ENCODE results near the gene ABHD6.
A peak's percentile ranks its signal among the peaks of the same experiment; 100 is the strongest.
"Not testable (repeated sequence)": the region's sequence is repeated elsewhere in the genome, so short reads cannot be mapped to it uniquely, and the experiment has no call there.

Gene ABHD6

DNA sequence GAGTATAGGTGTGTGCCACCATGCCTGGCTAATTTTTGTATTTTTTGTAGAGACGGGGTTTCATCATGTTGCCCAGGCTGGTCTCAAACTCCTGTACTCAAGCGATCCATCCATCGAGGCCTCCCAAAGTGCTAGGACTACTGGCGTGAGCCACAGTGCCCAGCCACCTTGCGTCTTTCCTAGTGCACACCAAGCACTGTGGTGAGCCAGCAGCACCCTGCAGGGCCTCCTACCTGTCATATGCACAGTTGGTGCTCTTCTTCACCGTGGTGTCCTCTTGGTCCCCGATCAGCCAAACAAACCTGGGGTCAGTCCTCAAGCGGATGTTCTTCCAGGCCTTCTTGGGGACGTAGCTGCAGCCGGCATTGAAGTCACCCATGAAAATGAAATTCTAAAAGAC lies 40.0 kb upstream of the ABHD6 start:
- no peak overlapping the region for H3K4me3 ChIP-seq
- peaks cover 27% of the 10 kb centered on the region for H3K9me3 ChIP-seq
- peaks cover 47% of the 10 kb centered on the region for H3K4me1 ChIP-seq
- H3K36me3 ChIP-seq, result no peaks in the 10 kb centered on the region
- no peak overlapping the region for H3K9ac ChIP-seq
- no peak for TF ChIP-seq Cebpa-rat (IDR thresholded peaks at IDR 0.05)
- H3K27ac ChIP-seq, result peak overlapping the region; percentile 6; the same call in 1 of the 2 replicates
- H3K27me3 ChIP-seq, result no peaks in the 10 kb centered on the region
- peak overlapping the region; percentile 32 for H3K4me2 ChIP-seq
- no peaks in the 10 kb centered on the region for H4K20me1 ChIP-seq

DNA sequence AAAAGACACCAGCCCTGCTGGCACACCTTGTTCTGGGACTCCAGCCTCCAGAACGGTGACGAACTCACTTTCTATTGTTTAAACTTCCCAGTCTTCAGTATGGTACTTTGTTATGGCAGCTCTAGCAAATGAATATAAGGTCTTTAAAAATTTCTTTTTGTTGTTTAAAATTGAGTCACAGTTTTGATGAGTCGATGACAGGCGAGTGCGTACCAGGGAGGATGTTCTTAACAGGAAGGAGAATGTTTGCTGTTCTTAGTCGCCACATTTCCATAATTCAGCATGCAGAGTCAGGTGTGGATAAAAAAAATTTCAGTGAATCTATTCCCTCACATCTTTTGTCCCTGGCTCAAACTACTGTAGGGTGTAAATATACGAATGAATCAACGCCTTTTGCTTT lies 39.2 kb upstream of the ABHD6 start:
- Histone ChIP-seq H3K9ac (no peak overlapping the region), H4K20me1 (no peaks in the 10 kb centered on the region), H3K4me2 (no peak overlapping the region; the same call in 1 of the 2 replicates), H3K36me3 (no peaks in the 10 kb centered on the region), H3K27ac (no peak overlapping the region), H3K4me1 (peaks cover 55% of the 10 kb centered on the region), H3K4me3 (no peak overlapping the region), H3K9me3 (peaks cover 27% of the 10 kb centered on the region), H3K27me3 (no peaks in the 10 kb centered on the region)
- TF ChIP-seq Cebpa-rat (IDR thresholded peaks at IDR 0.05), result no peak

DNA sequence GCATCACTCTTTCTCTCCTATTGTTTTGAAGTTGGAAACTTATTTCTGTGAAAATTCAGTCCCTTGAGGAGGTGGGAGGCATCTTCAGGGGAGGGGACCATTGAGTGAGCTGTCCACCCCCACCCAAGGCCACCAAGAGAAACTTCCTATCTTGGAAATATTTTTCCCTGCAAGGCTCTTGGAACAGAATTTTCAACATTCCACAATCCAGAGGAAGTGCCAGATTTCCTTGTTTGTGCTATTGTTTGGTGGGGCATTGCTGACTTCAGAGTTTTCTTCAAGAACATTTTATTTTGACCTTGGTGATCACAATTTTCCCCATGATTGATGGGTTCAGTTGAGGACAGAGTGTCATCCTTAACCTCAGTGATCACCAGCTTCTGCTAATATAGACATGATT lies 38.8 kb upstream of the ABHD6 start:
- Histone ChIP-seq H3K9ac (no peak overlapping the region), H3K27ac (no peak overlapping the region), H3K9me3 (peaks cover 27% of the 10 kb centered on the region), H4K20me1 (no peaks in the 10 kb centered on the region), H3K4me1 (peaks cover 58% of the 10 kb centered on the region), H3K4me3 (no peak overlapping the region), H3K4me2 (no peak overlapping the region; the same call in 1 of the 2 replicates), H3K36me3 (no peaks in the 10 kb centered on the region), H3K27me3 (no peaks in the 10 kb centered on the region)
- TF ChIP-seq Cebpa-rat (IDR thresholded peaks at IDR 0.05), result no peak

DNA sequence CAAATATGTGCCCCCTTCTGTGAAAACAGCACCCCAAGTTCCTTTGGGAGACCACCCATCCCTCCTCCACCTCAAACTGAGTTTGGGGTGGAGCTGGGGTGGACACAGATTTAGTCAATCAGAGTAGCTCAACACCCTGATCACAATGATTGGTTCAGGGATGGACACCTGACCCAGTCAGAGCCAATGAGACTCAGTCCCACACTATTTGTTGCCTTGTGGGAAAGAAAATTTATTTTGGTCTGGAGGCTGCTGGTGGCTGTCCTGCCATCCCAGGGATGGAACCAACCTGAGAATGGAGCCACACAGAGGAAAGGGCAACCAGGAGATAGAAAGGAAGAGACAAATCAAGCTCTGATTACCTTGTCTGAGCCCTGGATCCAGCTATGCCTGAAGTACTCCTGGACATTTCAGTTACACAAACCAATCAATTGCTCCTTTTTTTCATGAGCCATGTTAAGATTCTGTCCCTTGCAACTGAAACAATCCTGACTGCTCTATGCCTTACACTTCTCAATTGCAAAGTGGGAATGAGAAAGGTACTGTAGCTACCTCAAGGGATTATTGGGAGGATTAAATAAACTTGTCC lies 37.4 kb upstream of the ABHD6 start:
- Histone ChIP-seq H3K4me2 (peak overlapping the region; percentile 81), H3K27me3 (no peaks in the 10 kb centered on the region), H3K27ac (peak overlapping the region; percentile 23; the same call in 1 of the 2 replicates), H3K4me1 (peaks cover 58% of the 10 kb centered on the region), H3K9me3 (peaks cover 13% of the 10 kb centered on the region), H3K9ac (no peak overlapping the region), H4K20me1 (no peaks in the 10 kb centered on the region), H3K36me3 (no peaks in the 10 kb centered on the region), H3K4me3 (no peak overlapping the region)
- no peak for TF ChIP-seq Cebpa-rat (IDR thresholded peaks at IDR 0.05)

DNA sequence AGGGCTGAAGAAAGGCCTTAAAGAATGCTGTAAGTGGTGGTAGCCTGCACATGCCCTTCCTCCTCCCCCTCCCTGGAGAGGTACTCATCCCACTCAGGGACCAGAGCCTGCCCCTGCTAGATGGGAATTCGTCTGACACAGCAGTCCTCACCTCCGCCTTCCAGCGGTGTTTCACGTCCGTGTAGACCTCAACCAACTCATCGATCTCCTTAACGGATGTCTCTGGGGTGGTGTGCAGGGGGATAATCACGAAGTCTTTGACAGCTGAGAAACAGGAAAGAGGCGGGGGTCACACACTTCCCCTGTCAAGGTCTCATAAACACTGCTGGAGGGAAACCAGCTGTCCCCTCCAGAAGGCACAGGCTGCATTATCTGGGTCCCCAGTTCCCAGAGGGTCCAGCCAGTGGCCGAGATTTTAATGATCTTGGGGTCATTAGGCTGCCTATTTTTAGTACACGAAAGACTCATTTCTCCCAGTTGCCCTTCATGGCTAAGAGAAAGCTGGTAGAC lies 36.7 kb upstream of the ABHD6 start:
- no peak overlapping the region for H3K9ac ChIP-seq
- H3K4me3 ChIP-seq, result 0 out of 2 replicates have a peak overlapping the region, but pooled peaks have one; percentile 13
- no peaks in the 10 kb centered on the region for H3K27me3 ChIP-seq
- H4K20me1 ChIP-seq, result no peaks in the 10 kb centered on the region
- H3K4me1 ChIP-seq, result peaks cover 58% of the 10 kb centered on the region
- H3K4me2 ChIP-seq, result peak overlapping the region; percentile 81
- H3K36me3 ChIP-seq, result no peaks in the 10 kb centered on the region
- peaks cover 8% of the 10 kb centered on the region for H3K9me3 ChIP-seq
- no peak for TF ChIP-seq Cebpa-rat (IDR thresholded peaks at IDR 0.05)
- peak overlapping the region; percentile 23; the same call in 1 of the 2 replicates for H3K27ac ChIP-seq

DNA sequence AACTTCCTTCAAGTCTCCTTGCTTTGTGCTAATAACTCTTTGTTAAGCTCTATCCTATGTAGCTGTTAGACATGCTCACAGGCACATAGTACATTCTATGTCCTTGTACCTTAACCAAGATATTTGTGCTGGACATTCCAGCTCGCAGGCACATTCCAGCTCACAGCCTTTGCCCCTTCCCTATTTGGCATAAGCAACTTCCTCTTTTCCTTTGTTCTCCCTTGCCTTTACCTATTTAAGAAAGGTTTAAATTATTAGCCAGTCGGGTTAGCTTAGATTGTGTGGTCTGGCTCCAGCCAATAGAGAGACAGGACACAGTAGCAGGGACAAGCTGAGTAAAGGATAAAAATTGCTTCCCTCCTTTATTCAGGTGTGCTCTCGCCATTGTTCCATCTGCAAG lies 36.1 kb upstream of the ABHD6 start:
- Histone ChIP-seq H3K4me1 (peaks cover 56% of the 10 kb centered on the region), H3K4me2 (peak overlapping the region; percentile 81)
- not testable (repeated sequence) for H3K4me3 ChIP-seq, H3K9me3 ChIP-seq, H3K27me3 ChIP-seq, H3K36me3 ChIP-seq, H3K9ac ChIP-seq, H3K27ac ChIP-seq, H4K20me1 ChIP-seq

DNA sequence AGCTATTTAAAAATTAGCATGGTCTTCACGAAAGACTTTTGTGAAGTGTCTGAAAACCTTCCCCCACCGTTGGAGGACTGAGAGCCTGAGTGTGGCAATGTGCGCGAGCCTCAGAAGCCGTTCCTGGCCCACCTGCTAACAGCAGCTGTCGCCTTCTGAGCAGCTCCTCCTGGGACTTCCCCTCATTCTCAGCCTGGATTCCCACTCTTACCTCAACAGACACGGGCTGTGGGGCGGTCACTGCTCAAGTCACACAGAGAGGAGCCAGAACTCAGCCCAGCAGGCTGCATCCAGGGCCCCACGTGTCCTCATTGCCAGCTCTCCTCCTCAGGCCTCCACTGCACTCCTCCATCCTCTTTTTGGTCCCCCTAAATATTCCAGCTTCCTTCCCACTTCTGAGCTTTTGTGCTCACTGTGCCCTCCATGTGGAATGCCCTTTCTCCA lies 34.7 kb upstream of the ABHD6 start:
- Histone ChIP-seq H3K27ac (peak overlapping the region; percentile 21; the same call in 1 of the 2 replicates), H3K4me3 (no peak overlapping the region), H3K4me2 (peak overlapping the region; percentile 64), H3K27me3 (no peaks in the 10 kb centered on the region), H3K9ac (no peak overlapping the region), H3K36me3 (no peaks in the 10 kb centered on the region), H3K9me3 (0 out of 2 replicates have a peak, but pooled peaks cover 5% of the 10 kb centered on the region), H3K4me1 (peaks cover 41% of the 10 kb centered on the region), H4K20me1 (no peaks in the 10 kb centered on the region)
- no peak for TF ChIP-seq Cebpa-rat (IDR thresholded peaks at IDR 0.05)

DNA sequence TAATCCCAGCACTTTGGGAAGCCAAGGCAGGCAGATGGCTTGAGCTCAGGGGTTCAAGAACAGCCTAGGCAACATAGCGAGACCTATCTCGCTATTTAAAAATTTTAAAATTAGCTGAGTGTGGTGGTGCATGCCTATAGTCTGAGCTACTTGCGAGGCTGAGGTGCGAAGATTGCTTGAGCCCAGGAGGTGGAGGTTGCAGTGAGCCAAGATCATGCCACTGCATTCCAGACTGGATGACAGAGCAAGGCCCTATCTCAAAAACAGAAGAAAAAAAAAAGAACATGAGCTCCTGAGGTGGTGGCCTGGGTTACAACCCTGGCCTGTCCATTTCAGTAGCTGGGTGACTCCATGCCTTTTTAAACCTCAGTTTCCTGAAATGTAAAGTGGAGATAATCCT lies 34.1 kb upstream of the ABHD6 start:
- H3K27ac ChIP-seq, result no peak overlapping the region
- H3K36me3 ChIP-seq, result no peaks in the 10 kb centered on the region
- peaks cover 36% of the 10 kb centered on the region for H3K4me1 ChIP-seq
- H4K20me1 ChIP-seq, result no peaks in the 10 kb centered on the region
- no peak overlapping the region for H3K9ac ChIP-seq
- H3K4me2 ChIP-seq, result peak overlapping the region; percentile 64
- 0 out of 2 replicates have a peak, but pooled peaks cover 5% of the 10 kb centered on the region for H3K9me3 ChIP-seq
- H3K27me3 ChIP-seq, result no peaks in the 10 kb centered on the region
- no peak overlapping the region for H3K4me3 ChIP-seq
- no peak for TF ChIP-seq Cebpa-rat (IDR thresholded peaks at IDR 0.05)

DNA sequence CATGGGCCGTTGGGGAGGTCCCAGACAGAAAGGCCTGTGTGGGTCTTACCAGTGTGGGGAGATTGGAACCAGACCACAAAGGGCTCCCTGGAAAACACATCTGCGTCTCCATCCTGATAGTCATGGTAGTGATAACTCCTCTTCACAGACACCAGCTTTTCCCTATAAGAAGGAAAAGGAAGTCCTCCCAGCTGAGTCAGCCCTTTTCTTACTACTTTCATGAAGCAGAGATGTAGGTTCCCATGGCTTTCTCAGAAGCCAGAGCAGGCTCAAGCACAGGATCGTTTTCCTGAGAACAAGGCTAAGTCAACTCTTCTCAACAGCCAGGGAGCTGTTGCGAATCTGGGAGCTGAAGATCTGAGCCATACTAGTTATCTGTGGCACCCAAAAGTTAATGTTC lies 32.9 kb upstream of the ABHD6 start:
- Histone ChIP-seq H3K36me3 (no peaks in the 10 kb centered on the region), H3K9me3 (0 out of 2 replicates have a peak, but pooled peaks cover 5% of the 10 kb centered on the region), H3K4me2 (no peak overlapping the region), H3K9ac (no peak overlapping the region), H3K4me3 (no peak overlapping the region), H3K27me3 (no peaks in the 10 kb centered on the region), H4K20me1 (no peaks in the 10 kb centered on the region), H3K4me1 (peaks cover 36% of the 10 kb centered on the region), H3K27ac (no peak overlapping the region)
- no peak for TF ChIP-seq Cebpa-rat (IDR thresholded peaks at IDR 0.05)

DNA sequence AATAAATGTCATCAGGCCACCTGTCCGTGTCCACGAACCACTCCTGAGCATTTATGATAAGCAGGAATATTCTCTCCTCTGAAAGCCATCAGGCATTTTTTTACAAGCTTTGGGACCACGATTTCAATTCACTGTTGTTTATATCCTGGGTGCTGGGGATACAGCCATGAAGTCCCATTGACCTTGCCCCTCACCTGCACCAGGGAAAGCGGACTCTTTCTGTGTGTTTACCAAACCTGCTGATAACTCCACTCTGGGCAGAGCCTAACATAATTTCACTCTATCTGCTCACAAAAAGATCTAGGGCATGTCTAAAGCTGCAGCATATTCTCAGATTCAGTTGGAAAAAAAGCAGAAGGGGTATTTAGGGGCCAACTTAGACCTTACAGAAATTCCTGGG lies 31.6 kb upstream of the ABHD6 start:
- H3K27ac ChIP-seq, result no peak overlapping the region
- H3K4me2 ChIP-seq, result no peak overlapping the region
- no peak overlapping the region for H3K9ac ChIP-seq
- H3K4me1 ChIP-seq, result peaks cover 24% of the 10 kb centered on the region
- no peak for TF ChIP-seq Cebpa-rat (IDR thresholded peaks at IDR 0.05)
- H3K9me3 ChIP-seq, result 0 out of 2 replicates have a peak, but pooled peaks cover 5% of the 10 kb centered on the region
- no peaks in the 10 kb centered on the region for H3K27me3 ChIP-seq
- H4K20me1 ChIP-seq, result no peaks in the 10 kb centered on the region
- H3K36me3 ChIP-seq, result no peaks in the 10 kb centered on the region
- H3K4me3 ChIP-seq, result no peak overlapping the region
